AG20443 (cell line): Measurements from ENCODE around the gene NPC2.
A peak's percentile ranks its signal among the peaks of the same experiment; 100 is the strongest.

Experiments
- DNase-seq: peaks from one replicate; pipeline ENCODE4 v3.0.0; 2012; ENCODE audit warnings: low spot score, mixed read lengths

Gene NPC2

GRCh38 chr14:74519316-74520074 is 26.4 kb upstream of the NPC2 start:
- no peak for DNase-seq

DNA sequence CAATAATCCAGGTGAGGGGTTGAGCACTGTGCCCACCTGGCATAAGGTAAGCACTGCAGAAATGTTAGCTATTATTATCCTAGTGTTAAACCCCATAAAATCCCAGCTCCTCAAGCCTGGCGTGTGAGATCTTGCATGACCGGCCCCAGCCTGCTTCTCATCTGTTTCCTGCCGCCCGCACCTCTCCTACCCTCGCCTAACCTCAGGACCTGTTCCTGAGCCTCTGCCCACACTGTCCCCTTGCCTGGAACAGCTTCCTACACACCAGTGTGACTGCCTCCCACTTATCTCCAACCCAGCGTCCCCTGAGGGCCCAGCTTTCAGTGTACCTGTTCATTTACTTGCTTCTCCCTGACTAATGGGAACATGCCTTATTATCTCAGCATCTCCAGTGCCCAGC is 25.1 kb upstream of the NPC2 start:
- DNase-seq, result no peak

GRCh38 chr14:74517731-74518130 is 24.6 kb upstream of the NPC2 start:
- no peak for DNase-seq

GRCh38 chr14:74516451-74517160 is 23.5 kb upstream of the NPC2 start:
- peak; percentile 67 for DNase-seq

- DNase-seq, result no peak
These were observed 22.8 kb upstream of the NPC2 start for GRCh38 chr14:74515891-74516412.

DNA sequence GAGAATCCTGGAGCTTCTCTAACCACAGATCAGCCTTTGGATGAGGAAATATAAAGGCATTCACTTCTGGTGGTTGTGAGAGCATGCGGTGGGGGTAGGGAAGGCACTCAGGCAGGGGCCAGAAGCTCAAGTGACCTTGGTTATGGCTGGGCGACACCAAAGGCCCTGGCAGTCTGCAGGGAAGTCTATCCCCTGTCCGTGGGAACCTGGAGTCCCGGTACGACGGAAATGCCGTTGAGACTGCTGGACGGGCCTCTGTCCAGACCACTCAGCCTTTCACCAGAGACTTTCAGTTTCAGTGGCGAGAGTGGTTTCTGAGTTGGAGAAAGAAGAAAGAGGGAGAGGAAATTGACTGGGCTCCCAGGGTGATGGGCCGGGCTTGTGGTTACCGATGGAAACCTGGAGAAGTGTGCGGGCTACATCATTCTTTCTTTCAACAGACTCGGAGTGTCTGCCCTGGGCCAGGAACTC is 21.4 kb upstream of the NPC2 start:
- peak; percentile 78 for DNase-seq

DNA sequence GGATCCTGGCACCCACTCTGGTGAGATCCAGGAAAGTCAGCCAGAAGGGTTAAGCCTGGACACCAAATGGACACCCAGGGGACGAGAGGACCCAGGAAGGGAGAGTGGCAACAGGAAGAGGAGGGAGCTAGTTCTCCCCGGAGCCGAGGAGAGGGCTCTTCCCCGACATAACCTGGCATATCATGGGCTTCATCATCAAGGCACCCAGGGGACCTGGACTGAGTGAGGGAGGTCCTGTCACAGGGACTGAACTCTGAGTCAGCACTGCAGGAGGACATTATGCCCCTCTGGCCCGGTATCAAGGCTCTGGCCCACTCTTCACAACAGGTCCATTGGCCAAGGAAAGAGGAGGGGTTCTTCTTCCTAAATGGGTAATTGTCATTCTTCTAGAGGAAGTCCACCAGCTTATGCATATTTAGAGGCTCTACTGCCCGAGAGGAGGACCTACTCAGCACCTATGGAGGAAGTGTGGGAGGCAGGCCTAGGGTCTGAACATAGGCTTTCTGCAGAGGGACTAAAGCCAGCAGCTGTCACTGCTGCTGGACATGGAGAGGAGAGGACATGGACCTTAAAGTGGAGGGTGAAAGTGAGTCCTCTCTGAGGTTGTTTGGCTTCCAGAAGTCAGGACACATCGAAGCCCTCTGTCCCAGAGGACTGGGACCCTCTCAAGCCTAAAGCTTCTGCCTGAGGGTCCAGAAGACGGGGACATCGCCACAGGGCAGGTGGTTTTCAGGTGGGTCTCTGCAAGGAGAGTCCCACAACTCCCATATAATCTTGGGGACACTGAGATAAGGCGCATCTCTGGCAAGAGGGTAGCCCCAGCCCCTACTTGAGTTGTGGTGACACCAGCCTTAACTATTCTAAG is 19.1 kb upstream of the NPC2 start:
- DNase-seq, result no peak

GRCh38 chr14:74510959-74511409 is 17.9 kb upstream of the NPC2 start:
- DNase-seq, result peak; percentile 85

GRCh38 chr14:74510223-74510931 is 17.3 kb upstream of the NPC2 start:
- DNase-seq, result no peak

GRCh38 chr14:74509587-74510222 is 16.6 kb upstream of the NPC2 start:
- DNase-seq, result no peak

DNA sequence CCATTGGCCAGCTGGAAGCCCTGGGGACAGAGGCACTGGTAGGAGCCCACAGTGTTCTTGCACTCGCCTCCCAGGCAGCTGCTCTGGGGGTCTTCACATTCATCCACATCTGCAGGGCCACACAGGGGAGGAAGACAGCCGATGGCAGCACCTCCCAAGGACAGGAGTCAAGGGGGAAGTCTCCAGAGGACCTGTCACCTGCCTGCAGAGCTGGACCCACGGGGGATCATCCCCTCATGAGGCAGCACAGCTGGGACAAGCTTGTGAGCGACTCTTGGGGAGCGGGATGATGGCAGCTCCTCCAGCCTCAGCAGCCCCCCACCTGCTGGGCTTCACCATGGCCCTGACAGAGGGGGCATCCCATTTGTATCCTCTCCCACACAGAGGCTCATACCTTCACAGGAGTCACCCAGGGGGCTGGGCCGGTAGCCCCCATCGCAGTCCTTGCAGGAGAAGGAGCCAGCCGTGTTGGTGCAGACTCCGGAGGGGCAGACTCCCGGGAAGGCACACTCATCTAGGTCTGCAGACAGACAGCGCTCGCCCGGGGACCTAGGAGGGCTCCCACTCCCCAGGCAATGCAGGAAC is 15.8 kb upstream of the NPC2 start:
- no peak for DNase-seq

- no peak for DNase-seq
These were observed 15.2 kb upstream of the NPC2 start for GRCh38 chr14:74508292-74508731.

DNA sequence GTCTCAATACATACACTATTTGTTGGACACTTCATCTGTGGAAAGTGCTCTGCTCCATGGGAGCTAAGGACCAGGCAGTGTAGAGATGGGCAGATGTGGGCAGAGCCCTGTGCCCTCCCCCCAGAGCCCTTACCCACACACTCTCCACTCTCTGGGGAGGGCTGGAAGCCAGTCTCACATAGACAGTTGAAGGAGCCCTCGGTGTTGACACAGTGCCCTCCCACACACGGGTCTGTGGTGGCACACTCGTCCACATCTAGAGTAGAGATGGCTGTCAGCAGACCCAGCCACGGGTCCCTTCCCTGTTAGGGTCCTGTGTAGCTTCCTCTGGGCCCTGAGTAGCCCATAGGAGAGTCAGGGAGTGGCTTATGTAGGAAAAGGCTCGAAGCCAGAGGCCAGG is 14.7 kb upstream of the NPC2 start:
- no peak for DNase-seq

- no peak for DNase-seq
These were observed 14.0 kb upstream of the NPC2 start for GRCh38 chr14:74507085-74507484.

DNA sequence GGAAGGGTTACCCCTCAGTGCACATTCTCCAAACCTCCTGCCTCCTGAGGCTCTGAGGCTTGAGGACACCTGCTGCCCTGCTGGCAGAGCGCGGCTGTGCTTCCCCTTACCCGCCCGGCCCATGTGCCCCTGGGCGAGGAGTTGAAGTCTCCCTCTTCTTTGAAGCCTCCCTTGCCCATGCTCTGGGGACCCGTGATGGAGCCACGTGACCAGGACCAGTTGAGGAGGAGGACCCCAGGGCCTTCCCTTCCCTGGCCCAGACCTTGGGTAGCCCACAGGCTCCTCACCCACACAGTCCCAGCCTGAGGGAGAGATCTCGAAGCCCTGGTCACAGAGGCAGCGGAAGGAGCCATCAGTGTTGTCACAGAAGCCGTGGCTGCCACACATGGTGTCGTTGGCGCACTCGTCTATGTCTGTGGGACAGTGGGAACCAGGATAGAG is 13.3 kb upstream of the NPC2 start:
- no peak for DNase-seq

- DNase-seq, result no peak
These were observed 12.7 kb upstream of the NPC2 start for GRCh38 chr14:74505831-74506230.

DNA sequence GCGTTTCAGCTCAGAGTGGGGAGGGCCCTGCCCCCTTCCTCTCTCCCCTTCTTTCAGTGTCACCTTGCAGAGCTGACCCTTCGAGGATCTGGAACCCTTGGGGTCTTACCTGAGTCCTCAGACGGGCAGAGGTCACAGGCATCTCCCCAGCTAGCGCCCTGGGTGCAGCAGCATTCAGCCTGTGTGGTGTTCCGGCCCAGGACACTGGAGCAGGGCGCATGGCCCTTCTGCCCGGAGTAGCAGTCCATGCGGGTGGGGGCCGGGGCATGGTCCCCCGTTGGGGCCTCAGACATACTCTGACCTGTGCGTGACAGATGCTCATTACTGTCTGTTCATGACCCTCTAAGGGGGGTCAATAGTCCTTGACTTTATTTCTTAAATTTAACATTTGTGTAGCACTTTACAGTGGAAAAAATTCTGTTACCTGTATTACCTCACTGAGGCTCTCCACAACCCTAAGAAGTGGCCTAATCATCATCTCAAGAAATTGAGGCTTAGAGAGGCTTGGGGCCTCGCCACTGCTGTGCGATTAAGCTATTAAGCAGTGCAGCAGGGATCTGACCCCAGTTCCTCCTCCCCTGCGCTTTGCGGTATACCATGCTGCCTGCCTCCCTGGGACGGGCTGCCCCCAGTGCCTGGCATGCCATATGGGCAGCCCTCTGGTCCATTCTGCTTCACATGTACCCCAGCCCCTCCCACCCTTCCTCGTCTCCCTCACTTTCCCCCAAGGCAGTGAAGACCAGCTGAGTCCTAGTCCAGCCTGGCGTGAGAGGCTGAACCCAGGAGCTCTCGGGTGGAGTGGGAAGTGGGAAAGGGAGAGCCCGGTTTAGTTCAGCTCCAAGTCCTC is 12.0 kb upstream of the NPC2 start:
- DNase-seq, result no peak

DNA sequence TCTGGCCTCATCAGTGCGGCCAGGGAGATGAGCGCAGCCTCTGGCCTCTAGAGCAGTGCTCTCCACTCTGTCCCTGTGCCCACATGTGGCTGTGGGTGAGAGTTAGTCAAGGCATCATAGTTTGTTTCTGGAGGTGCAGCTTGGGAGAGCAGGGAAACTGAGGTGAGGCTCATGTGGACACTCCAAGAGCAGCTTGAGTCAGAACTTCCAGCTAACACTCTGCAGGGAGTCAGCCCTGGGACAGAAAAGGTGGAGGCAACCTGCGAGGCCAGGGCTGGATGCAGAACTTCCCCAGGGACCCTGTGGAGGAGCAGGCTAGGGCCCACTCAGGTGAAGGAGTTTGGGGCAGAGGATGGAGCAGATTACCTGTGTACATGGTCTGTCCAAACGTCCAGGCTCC is 11.3 kb upstream of the NPC2 start:
- no peak for DNase-seq

DNA sequence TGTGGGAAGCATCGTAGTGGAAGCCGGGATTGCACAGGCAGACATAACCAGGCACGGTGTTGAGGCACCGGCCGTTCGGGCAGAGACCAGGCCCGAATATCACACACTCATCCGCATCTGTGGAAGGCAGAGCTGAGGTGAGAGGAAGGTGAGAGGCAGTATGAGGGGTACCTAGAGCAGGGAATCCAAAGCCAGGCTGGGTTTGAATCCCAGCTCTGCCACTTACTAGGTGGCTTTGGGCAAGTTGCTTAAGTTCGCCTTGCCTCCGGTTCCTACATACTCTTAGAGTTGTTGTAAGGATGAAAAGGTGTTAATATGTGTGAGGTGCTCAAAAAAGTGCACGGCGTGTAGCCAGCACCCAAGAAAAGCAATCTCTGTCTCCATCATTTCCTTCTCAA is 10.8 kb upstream of the NPC2 start:
- DNase-seq, result no peak
